Kidney (tissue), 14 donors: ENCODE results near the gene ADGRE2. TPM values are rescaled to one million over a fixed set of nuclear protein-coding genes. Genes with fewer than 3 reads are reported as not detected.
"Not testable (repeated sequence)": the region's sequence is repeated elsewhere in the genome, so short reads cannot be mapped to it uniquely, and the experiment has no call there.

Experiments
- DNase-seq, 5 donors: peaks; one replicate each; pipeline ENCODE4 v3.0.0-alpha.2; 2013 to 2020
- FAIRE-seq: peaks from 2 replicates; lab custom pipeline; 2012; peaks lifted over from hg19 to GRCh38; lab: Jason Lieb, UNC
- H3K27ac ChIP-seq, 2 donors: one replicate each; pipeline ENCODE4 v1.7.0; 2013; ENCODE audit warnings: low read depth in 2 of 2, low read length in 2 of 2, inconsistent platforms in 1 of 2
- H3K27me3 ChIP-seq: one replicate; pipeline ENCODE4 v1.7.1; 2013; ENCODE audit warnings: low read length, inconsistent platforms; ENCODE audit not compliant: control insufficient read depth, insufficient read depth
- H3K36me3 ChIP-seq, 3 donors: one replicate each; pipeline versions ENCODE4 v1.7.0 to v1.7.1; 2013; ENCODE audit warnings: low read length in 3 of 3, control low read depth in 1 of 3, inconsistent platforms in 1 of 3; ENCODE audit not compliant: insufficient read depth in 3 of 3, control insufficient read depth in 2 of 3
- H3K4me1 ChIP-seq, 3 donors: one replicate each; pipeline versions ENCODE4 v1.7.0 to v1.7.1; 2013; ENCODE audit warnings: low read length in 3 of 3, inconsistent platforms in 1 of 3, low read depth in 1 of 3; ENCODE audit not compliant: control insufficient read depth in 2 of 3, insufficient read depth in 2 of 3
- H3K4me3 ChIP-seq, 3 donors: one replicate each; pipeline versions ENCODE4 v1.7.0 to v1.8.1; 2013; ENCODE audit warnings: low read length in 3 of 3, control low read depth in 1 of 3, inconsistent platforms in 1 of 3
- H3K9ac ChIP-seq, 3 donors: one replicate each; pipeline versions ENCODE4 v1.7.0 to v1.7.1; 2013; ENCODE audit warnings: low read length in 3 of 3, control low read depth in 1 of 3, inconsistent platforms in 1 of 3
- H3K9me3 ChIP-seq, 3 donors: one replicate each; pipeline versions ENCODE4 v1.7.0 to v1.7.1; 2013; ENCODE audit warnings: low read length in 3 of 3, control low read depth in 1 of 3, inconsistent platforms in 1 of 3; ENCODE audit not compliant: control insufficient read depth in 2 of 3, insufficient read depth in 1 of 3
- intact Hi-C: fragments of 100-400 bp; cut with DNase I; formaldehyde crosslinking; loops from one replicate; pipeline ENCODE4 v1.11.1; 2022
- polyA plus RNA-seq: library from polyadenylated mRNA; stranded (reverse); fragments of 350-450 nt; fragmentation: Illumina TruSeq; extraction: RNeasy Lipid Tissue Mini Kit (QIAGEN cat#74804); gene quantifications from one replicate; pipeline ENCODE4 v1.2.3, GENCODE V29; 2014; ENCODE audit warnings: low read depth, low replicate concordance; ENCODE audit not compliant: insufficient read depth
- total RNA-seq: library from RNA; stranded (reverse); fragmentation: NEBNext Ultra II Directional; extraction: Animal tissue kit (Norgen Biotek cat#: 25700); gene quantifications from one replicate; pipeline ENCODE4 v1.2.1, GENCODE V29; 2021
- TF ChIP-seq, protein P1 (sequence below): IDR thresholded peaks from 3 replicates; pipeline ENCODE4 v1.5.1; 2012; ENCODE audit warnings: mild to moderate bottlenecking, moderate library complexity, borderline replicate concordance; ENCODE audit not compliant: insufficient read depth; ENCODE audit errors: extremely low read depth
- donor health status: control.
- donor health status: control.
- donor health status: control.
- donor health status: control.
- donor health status: control.
- donor health status: DM: yes; HTN: yes; CAD: no.
- donor health status: Normal renal cell carcinoma (clear cell type).

The ADGRE2 gene
- total and polyA plus RNA-seq, 2 donors from 2014 or later: 0.15 to 10.4 TPM

DNA sequence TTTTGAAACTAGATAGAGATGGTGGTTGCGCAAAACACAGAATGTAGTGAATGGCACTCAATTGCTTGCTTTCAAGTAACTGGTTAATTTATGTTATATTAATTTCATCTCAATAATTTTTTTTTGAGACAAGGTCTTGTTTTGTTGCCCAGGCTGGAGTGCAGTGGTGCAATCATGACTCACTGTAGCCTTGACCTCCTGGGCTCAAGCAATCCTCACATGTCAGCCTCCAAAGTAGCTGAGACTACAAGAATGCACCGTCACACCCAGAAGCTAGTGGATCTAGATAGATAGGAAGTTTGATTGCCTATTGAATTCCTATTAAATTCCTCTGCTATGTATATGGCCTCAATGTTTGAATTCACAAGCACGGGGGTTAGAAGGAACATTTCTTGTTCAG is 26.4 kb upstream of the ADGRE2 start:
- intact Hi-C loops: no loop called here
- Histone ChIP-seq H3K4me3 (no peak overlapping the region), H3K9ac (no peak overlapping the region), H3K36me3 (no peaks in the 10 kb centered on the region), H3K9me3 (no peaks in the 10 kb centered on the region), H3K27ac (no peak overlapping the region), H3K27me3 (no peaks in the 10 kb centered on the region), H3K4me1 (no peaks in the 10 kb centered on the region)
- TF ChIP-seq, protein P1, sequence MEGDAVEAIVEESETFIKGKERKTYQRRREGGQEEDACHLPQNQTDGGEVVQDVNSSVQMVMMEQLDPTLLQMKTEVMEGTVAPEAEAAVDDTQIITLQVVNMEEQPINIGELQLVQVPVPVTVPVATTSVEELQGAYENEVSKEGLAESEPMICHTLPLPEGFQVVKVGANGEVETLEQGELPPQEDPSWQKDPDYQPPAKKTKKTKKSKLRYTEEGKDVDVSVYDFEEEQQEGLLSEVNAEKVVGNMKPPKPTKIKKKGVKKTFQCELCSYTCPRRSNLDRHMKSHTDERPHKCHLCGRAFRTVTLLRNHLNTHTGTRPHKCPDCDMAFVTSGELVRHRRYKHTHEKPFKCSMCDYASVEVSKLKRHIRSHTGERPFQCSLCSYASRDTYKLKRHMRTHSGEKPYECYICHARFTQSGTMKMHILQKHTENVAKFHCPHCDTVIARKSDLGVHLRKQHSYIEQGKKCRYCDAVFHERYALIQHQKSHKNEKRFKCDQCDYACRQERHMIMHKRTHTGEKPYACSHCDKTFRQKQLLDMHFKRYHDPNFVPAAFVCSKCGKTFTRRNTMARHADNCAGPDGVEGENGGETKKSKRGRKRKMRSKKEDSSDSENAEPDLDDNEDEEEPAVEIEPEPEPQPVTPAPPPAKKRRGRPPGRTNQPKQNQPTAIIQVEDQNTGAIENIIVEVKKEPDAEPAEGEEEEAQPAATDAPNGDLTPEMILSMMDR: no peak
- DNase-seq (no peak), FAIRE-seq (no peak)

- H3K27me3 ChIP-seq: no peaks in the 10 kb centered on the region
- no peaks in the 10 kb centered on the region for H3K4me1 ChIP-seq
- no peak overlapping the region for H3K9ac ChIP-seq
- H3K9me3 ChIP-seq: no peaks in the 10 kb centered on the region
- intact Hi-C loops: no loop called here
- no peak overlapping the region for H3K27ac ChIP-seq
- FAIRE-seq (no peak), DNase-seq (no peak)
- H3K4me3 ChIP-seq: no peak overlapping the region
- TF ChIP-seq, protein P1: no peak
- H3K36me3 ChIP-seq: no peaks in the 10 kb centered on the region
Measured at GRCh38 chr19:14798760-14799159, 20.4 kb upstream of the ADGRE2 start.

- FAIRE-seq (no peak), DNase-seq (no peak)
- Histone ChIP-seq H3K36me3 (no peaks in the 10 kb centered on the region), H3K27me3 (no peaks in the 10 kb centered on the region), H3K27ac (no peak overlapping the region), H3K4me1 (no peaks in the 10 kb centered on the region), H3K9ac (no peak overlapping the region), H3K4me3 (no peak overlapping the region), H3K9me3 (no peaks in the 10 kb centered on the region)
- TF ChIP-seq, protein P1: no peak
- intact Hi-C loops: no loop called here
Measured at GRCh38 chr19:14796021-14796420, 17.7 kb upstream of the ADGRE2 start.

GRCh38 chr19:14795078-14795721 is 16.8 kb upstream of the ADGRE2 start:
- Histone ChIP-seq H3K4me3 (no peak overlapping the region), H3K36me3 (no peaks in the 10 kb centered on the region), H3K27ac (no peak overlapping the region), H3K4me1 (no peaks in the 10 kb centered on the region), H3K9me3 (no peaks in the 10 kb centered on the region), H3K9ac (no peak overlapping the region), H3K27me3 (no peaks in the 10 kb centered on the region)
- TF ChIP-seq, protein P1: no peak
- FAIRE-seq (no peak), DNase-seq (no peak)
- intact Hi-C loops: no loop called here

- H3K4me1 ChIP-seq, H3K36me3 ChIP-seq, H3K27me3 ChIP-seq, H3K9me3 ChIP-seq, DNase-seq, H3K27ac ChIP-seq, FAIRE-seq, H3K4me3 ChIP-seq, intact Hi-C loops, H3K9ac ChIP-seq: not testable (repeated sequence)
Measured at GRCh38 chr19:14792250-14792649, 13.9 kb upstream of the ADGRE2 start.
